ENCODE results near the gene HNRNPDL. TPM values are rescaled to one million over a fixed set of nuclear protein-coding genes. Genes with fewer than 3 reads are reported as not detected.

HNRNPDL gene
- total and polyA plus RNA-seq, 2 of the 13 experiments (the other 11 are each of a cell fraction or from before 2014, with no cell fraction given), result 167 to 414 TPM

- Histone ChIP-seq H3K27me3 (ENCODE audit: control insufficient read depth in 1 of 2, insufficient read depth in 2 of 2, low read length in 2 of 2) (no peaks in the 10 kb centered on the region; a peak in 1 of 5 replicates), H2AFZ (ENCODE audit: low read length) (no peak overlapping the region), H4K20me1 (ENCODE audit: insufficient read depth, low read length) (peaks cover 29% of the 10 kb centered on the region), H3K79me2 (ENCODE audit: insufficient read depth, low read length) (peaks cover 86% of the 10 kb centered on the region), H3K36me3 (replicated peaks in 1 of 2; ENCODE audit: control insufficient read depth in 1 of 2, insufficient read depth in 2 of 2, low read length in 2 of 2) (peaks cover 0 to 12% of the 10 kb centered on the region in 2 experiments; a peak in 4 of 5 replicates), H3K4me2 (ENCODE audit: low read depth, low read length) (peak overlapping the region; percentile 94), H3K9me3 (ENCODE audit: low read length) (no peaks in the 10 kb centered on the region), H3K4me1 (ENCODE audit: insufficient read depth, low read length) (peaks cover 59% of the 10 kb centered on the region), H3K27ac (ENCODE audit: extremely low read length, insufficient read depth, low read length) (no peak overlapping the region), H3K4me3 (replicated peaks in 1 of 3; ENCODE audit: insufficient read depth in 1 of 3, low read depth in 2 of 3, low read length in 3 of 3) (peak overlapping the region in 2 of 3 experiments; percentile 74 to 79; a peak in 4 of 6 replicates), H3K9ac (ENCODE audit: insufficient read depth, low read depth, low read length) (peak overlapping the region; percentile 99; the same call in 1 of the 2 replicates)
- in situ Hi-C loops (cut with HindIII; ENCODE audit: extremely low pct_ligation_motif_present, low pct_unique_long_range_greater_than_20kb) (no loop called here), intact Hi-C loops (cut with micrococcal nuclease; ENCODE audit: unreplicated experiment) (loop anchor here (10.0 kb wide), 1 partner anchor 147 kb away; no protein-coding TSS in a partner anchor)
- DNase-seq (ENCODE audit: low spot score) (no peak), ATAC-seq (no peak), FAIRE-seq (no peak)
- 68% methylated on average over 4 of the region's 4 CpGs for WGBS (ENCODE audit: low lambda C conversion rate)
- TF ChIP-seq SOX6 (IDR thresholded peaks at IDR 0.05) (no peak), SOX6 (CRISPR knock-in tag; IDR thresholded peaks at IDR 0.05) (no peak), TOE1 (CRISPR knock-in tag; IDR thresholded peaks at IDR 0.05) (no peak), ZNF143 (CRISPR knock-in tag; IDR thresholded peaks at IDR 0.05) (no peak), ZNF576 (CRISPR knock-in tag; IDR thresholded peaks at IDR 0.05) (no peak), FOSL1 (CRISPR knock-in tag; IDR thresholded peaks at IDR 0.05; ENCODE audit: borderline replicate concordance) (no peak), ZNF770 (CRISPR knock-in tag; IDR thresholded peaks at IDR 0.05) (peak; percentile 93), ZNF609 (CRISPR knock-in tag; IDR thresholded peaks at IDR 0.05; ENCODE audit: borderline replicate concordance) (no peak)
- POLR2A ChIA-PET, result no interaction called here
- BruUV-seq (replicated peaks), result no TSS peak
- CTCF ChIA-PET (ENCODE audit: low intra/inter-chr PET ratio, low total read pairs), result no interaction called here
Observed at GRCh38 chr4:82431831-82432230, 1.6 kb upstream of the HNRNPDL start.
